GM10248 (cell line): ENCODE measurements around the gene CBFA2T3.

Experiments used
- CTCF ChIA-PET: fragments of 300-600 bp; sonication (Branson Sonifier 250); formaldehyde crosslinking; extraction: SDS; loops from one replicate; lab custom pipeline; 2021; ENCODE audit warnings: antibody characterized with exemption; lab: Yijun Ruan, JAX
- POLR2A ChIA-PET: fragments of 350-650 bp; sonication (Branson Sonifier 250); formaldehyde crosslinking; extraction: SDS; loops from one replicate; lab custom pipeline; 2020; ENCODE audit warnings: antibody characterized with exemption; lab: Yijun Ruan, JAX
- DNase-seq: peaks from one replicate; pipeline ENCODE4 v3.0.0; 2012; ENCODE audit errors: extremely low spot score
- TF ChIP-seq, protein P1 (sequence below): IDR thresholded peaks from 2 replicates; pipeline ENCODE4 v1.5.1; 2012; ENCODE audit warnings: mild to moderate bottlenecking, low read depth; ENCODE audit errors: extremely low read depth, missing control alignments, control extremely low read depth

CBFA2T3 gene

DNA sequence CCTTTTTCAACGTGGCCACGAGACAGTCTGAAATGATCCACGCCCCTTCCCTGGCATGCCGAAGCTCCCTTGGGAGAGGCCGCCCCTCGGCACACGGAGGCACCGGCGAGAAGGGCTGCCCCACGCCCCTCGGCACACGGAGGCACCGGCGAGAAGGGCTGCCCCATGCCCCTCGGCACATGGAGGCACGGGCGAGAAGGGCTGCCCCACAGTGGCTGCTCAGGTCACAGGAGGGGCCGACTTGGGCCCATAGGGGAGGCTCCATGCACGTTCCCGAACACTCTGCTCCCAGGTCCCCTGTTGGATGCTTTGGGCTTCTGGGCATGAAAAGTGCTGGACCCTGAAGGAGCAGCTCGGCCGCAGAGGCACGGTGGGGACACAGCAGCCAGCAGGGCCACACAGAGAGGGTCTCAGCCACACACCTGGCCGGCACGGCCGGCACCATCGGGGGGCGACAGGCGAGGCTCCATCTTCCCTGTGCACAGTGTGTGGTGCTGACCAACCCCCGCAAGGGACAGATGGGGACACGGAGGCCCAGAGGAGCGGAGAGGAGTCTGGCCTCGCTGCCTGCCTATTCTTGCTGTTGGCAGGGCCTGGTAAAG lies 42.8 kb downstream of the CBFA2T3 start:
- POLR2A ChIA-PET: no interaction called here
- no peak for DNase-seq
- TF ChIP-seq, protein P1, sequence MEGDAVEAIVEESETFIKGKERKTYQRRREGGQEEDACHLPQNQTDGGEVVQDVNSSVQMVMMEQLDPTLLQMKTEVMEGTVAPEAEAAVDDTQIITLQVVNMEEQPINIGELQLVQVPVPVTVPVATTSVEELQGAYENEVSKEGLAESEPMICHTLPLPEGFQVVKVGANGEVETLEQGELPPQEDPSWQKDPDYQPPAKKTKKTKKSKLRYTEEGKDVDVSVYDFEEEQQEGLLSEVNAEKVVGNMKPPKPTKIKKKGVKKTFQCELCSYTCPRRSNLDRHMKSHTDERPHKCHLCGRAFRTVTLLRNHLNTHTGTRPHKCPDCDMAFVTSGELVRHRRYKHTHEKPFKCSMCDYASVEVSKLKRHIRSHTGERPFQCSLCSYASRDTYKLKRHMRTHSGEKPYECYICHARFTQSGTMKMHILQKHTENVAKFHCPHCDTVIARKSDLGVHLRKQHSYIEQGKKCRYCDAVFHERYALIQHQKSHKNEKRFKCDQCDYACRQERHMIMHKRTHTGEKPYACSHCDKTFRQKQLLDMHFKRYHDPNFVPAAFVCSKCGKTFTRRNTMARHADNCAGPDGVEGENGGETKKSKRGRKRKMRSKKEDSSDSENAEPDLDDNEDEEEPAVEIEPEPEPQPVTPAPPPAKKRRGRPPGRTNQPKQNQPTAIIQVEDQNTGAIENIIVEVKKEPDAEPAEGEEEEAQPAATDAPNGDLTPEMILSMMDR: no peak
- CTCF ChIA-PET: interaction anchor here (1.0 to 1.3 kb wide), 2 partner anchors 233 to 241 kb away, joined by 3 read pairs; no protein-coding TSS in a partner anchor

DNA sequence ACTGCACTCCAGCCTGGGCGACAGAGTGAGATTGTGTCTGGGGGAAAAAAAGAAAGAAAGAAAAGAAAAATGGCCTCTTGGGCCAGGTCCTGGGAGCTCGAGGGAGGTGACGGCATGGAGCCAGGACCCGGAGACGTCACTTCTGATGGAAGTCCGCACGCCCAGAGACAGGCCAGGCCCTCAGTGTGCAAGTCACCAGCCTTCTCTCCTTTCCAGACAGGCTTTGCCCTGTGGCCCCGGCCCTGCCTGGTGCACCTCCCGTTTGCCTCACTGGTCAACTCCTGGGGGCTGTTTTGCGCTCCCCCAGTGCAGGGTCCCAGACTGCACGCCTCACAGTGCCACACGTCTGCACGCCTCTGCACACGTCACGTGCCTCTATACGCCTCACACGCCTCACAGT lies 44.1 kb downstream of the CBFA2T3 start:
- TF ChIP-seq, protein P1: no peak
- DNase-seq: no peak
- CTCF ChIA-PET: interaction anchor here (1.1 kb wide), 1 partner anchor 10 kb away, joined by 4 read pairs; no protein-coding TSS in a partner anchor
- POLR2A ChIA-PET: no interaction called here

DNA sequence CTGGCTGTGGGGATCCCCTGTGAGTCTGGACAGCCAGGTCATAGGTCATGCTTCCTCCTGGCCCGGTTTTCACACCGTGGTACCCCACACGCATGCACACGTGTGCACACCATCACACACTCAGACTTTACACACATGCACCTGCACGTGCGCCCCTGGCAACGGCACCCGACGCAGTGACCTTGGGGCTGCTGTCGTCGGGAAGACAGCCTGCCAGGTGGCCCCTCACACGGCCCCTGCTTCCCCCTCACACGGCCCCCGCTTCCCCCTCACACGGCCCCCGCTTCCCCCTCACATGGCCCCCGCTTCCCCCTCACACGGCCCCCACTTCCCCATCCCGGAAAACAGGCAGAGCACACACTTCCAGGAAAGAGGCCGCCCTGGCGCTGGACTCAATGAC lies 45.1 kb downstream of the CBFA2T3 start:
- ChIA-PET POLR2A (no interaction called here), CTCF (interaction anchor here (1.1 kb wide), 1 partner anchor 9 kb away, joined by 4 read pairs; no protein-coding TSS in a partner anchor)
- TF ChIP-seq, protein P1: no peak
- no peak for DNase-seq

DNA sequence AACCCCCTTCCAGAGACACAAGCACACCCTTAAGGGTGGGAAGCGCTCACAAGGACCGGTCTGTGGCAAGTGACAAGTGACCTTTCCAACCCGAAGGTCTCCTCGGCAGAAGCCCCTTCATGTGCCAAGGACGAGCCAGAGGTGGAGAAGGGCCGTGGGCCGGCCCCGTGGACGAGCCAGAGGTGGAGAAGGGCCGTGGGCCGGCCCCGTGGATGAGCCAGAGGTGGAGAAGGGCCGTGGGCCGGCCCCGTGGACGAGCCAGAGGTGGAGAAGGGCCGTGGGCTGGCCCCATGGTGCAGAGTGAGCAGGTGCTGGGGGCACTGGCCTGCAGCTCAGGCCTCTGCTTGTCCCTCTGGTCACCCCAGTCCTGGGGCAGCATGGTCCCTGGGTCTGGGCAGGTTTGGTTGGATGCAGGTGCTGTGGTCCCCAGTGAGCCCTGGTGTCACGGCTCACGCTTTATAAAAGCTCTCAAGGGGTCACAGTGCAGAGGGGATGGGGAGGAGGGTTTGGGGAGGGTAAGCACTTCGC lies 45.6 kb downstream of the CBFA2T3 start:
- CTCF ChIA-PET: no interaction called here
- DNase-seq: no peak
- TF ChIP-seq, protein P1: no peak
- POLR2A ChIA-PET: no interaction called here

DNA sequence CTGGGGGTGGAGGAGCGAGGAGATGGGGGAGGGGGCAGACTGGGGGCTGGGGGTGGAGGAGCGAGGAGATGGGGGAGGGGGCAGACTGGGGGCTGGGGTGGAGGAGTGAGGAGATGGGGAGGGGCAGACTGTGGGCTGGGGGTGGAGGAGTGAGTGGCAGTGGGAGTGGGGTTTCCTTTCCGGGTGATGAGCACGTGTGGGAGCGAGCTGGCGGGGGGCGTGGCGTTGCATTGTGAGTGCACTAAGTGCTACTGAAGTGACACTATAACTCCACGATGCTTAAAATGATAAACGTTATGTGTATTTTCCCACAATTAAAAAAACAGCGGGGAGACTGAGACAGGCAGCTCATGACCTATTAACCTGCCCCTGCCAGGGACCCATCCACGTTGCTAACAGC lies 46.3 kb downstream of the CBFA2T3 start:
- DNase-seq: no peak
- POLR2A ChIA-PET: no interaction called here
- TF ChIP-seq, protein P1: no peak
- CTCF ChIA-PET: no interaction called here

DNA sequence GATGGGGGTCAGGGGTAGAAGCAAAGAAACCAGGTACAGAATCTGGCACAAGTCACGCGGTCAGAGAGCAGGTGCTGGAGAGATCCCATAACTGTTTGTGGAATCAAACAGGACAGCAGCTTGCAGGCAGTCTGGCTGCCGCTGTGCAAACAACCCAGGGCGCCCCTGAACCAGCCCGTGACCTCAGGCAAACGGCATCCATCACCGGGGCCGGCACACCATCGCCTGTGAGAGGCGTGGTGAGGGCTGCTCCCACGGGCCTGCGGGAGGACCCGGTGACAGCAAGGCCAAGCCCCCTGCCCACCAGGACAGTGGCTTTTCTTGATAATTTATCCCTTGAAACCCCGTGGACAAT lies 47.9 kb downstream of the CBFA2T3 start:
- CTCF ChIA-PET: interaction anchor here (0.9 to 1.3 kb wide), 2 partner anchors 12 to 237 kb away, joined by 3 to 5 read pairs; no protein-coding TSS in a partner anchor
- POLR2A ChIA-PET: no interaction called here
- TF ChIP-seq, protein P1: no peak
- no peak for DNase-seq
